B cell (primary cell): ENCODE results near the gene RRAS2.

Source experiments
- EZH2 ChIP-seq: IDR thresholded peaks from 2 replicates; pipeline ENCODE4 v1.6.1; 2012; ENCODE audit warnings: borderline replicate concordance, low read depth, mild to moderate bottlenecking, moderate library complexity, low read length; ENCODE audit not compliant: insufficient read depth, poor library complexity, severe bottlenecking
- TF ChIP-seq, protein P1 (sequence below): fragments of 200-600 bp; IDR thresholded peaks from one replicate; pipeline ENCODE4 v1.8.0; 2022; ENCODE audit warnings: antibody characterized with exemption, mild to moderate bottlenecking

- TF ChIP-seq, protein P1, sequence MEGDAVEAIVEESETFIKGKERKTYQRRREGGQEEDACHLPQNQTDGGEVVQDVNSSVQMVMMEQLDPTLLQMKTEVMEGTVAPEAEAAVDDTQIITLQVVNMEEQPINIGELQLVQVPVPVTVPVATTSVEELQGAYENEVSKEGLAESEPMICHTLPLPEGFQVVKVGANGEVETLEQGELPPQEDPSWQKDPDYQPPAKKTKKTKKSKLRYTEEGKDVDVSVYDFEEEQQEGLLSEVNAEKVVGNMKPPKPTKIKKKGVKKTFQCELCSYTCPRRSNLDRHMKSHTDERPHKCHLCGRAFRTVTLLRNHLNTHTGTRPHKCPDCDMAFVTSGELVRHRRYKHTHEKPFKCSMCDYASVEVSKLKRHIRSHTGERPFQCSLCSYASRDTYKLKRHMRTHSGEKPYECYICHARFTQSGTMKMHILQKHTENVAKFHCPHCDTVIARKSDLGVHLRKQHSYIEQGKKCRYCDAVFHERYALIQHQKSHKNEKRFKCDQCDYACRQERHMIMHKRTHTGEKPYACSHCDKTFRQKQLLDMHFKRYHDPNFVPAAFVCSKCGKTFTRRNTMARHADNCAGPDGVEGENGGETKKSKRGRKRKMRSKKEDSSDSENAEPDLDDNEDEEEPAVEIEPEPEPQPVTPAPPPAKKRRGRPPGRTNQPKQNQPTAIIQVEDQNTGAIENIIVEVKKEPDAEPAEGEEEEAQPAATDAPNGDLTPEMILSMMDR: no peak
- TF ChIP-seq EZH2: no peak
Observed at GRCh38 chr11:14234446-14234845, 124.5 kb downstream of the RRAS2 start.
